Uterus (tissue), 2 donors: Measurements from ENCODE around the gene KHDRBS2.

Experiments used
- CTCF ChIP-seq, 4 experiments: fragments of 200-600 bp in 2 of 4; fragments of 450-650 bp in 2 of 4; sonication (generic) in 2 of 4; IDR thresholded peaks; one replicate each; pipeline ENCODE4 v1.5.1; 2016 to 2019; ENCODE audit warnings: antibody characterized with exemption in 4 of 4, mild to moderate bottlenecking in 2 of 4, moderate library complexity in 1 of 4
- POLR2A ChIP-seq, 2 donors: fragments of 450-650 bp; IDR thresholded peaks; one replicate each; pipeline ENCODE4 v1.6.1; 2016; ENCODE audit warnings: antibody characterized with exemption in 2 of 2, mild to moderate bottlenecking in 1 of 2, moderate library complexity in 1 of 2

- TF ChIP-seq CTCF (IDR thresholded peaks at IDR 0.05) = no peak
- no peak for TF ChIP-seq POLR2A (IDR thresholded peaks at IDR 0.05)
Observed at GRCh38 chr6:62035952-62036351, 250.1 kb downstream of the KHDRBS2 start.
